ENCODE measurements around the gene PBX3.
"Not testable (repeated sequence)": the region's sequence is repeated elsewhere in the genome, so short reads cannot be mapped to it uniquely, and the experiment has no call there.

PBX3 gene

GRCh38 chr9:125823874-125824406, 76.8 kb downstream of the PBX3 start:
- not testable (repeated sequence) for FAIRE-seq

- no peak for FAIRE-seq
Observed at GRCh38 chr9:125825762-125826161, 78.6 kb downstream of the PBX3 start.

GRCh38 chr9:125826850-125827249, 79.7 kb downstream of the PBX3 start:
- FAIRE-seq = no peak

- FAIRE-seq = no peak
Observed at GRCh38 chr9:125829743-125830142, 82.6 kb downstream of the PBX3 start.

- no peak for FAIRE-seq
Observed at GRCh38 chr9:125831054-125831453, 83.9 kb downstream of the PBX3 start.

GRCh38 chr9:125831616-125832015, 84.4 kb downstream of the PBX3 start:
- no peak for FAIRE-seq

GRCh38 chr9:125835655-125836054, 88.5 kb downstream of the PBX3 start:
- no peak for FAIRE-seq

- FAIRE-seq = no peak
Observed at GRCh38 chr9:125839317-125839716, 92.1 kb downstream of the PBX3 start.

- FAIRE-seq = peak; percentile 15
Observed at GRCh38 chr9:125841444-125841843, 94.3 kb downstream of the PBX3 start.

- FAIRE-seq = peak; percentile 3
Observed at GRCh38 chr9:125842242-125842641, 95.1 kb downstream of the PBX3 start.

GRCh38 chr9:125843646-125844045, 96.5 kb downstream of the PBX3 start:
- no peak for FAIRE-seq

- FAIRE-seq = no peak
Observed at GRCh38 chr9:125844611-125845010, 97.4 kb downstream of the PBX3 start.

- FAIRE-seq = no peak
Observed at GRCh38 chr9:125845271-125845808, 98.2 kb downstream of the PBX3 start.

GRCh38 chr9:125847735-125848134, 100.6 kb downstream of the PBX3 start:
- no peak for FAIRE-seq

GRCh38 chr9:125850106-125850632, 103.0 kb downstream of the PBX3 start:
- FAIRE-seq = peak; percentile 60

GRCh38 chr9:125850763-125851162, 103.6 kb downstream of the PBX3 start:
- FAIRE-seq = no peak

GRCh38 chr9:125851979-125852378, 104.8 kb downstream of the PBX3 start:
- FAIRE-seq = no peak

- peak; percentile 54 for FAIRE-seq
Observed at GRCh38 chr9:125852386-125852785, 105.2 kb downstream of the PBX3 start.

GRCh38 chr9:125854553-125855275, 107.5 kb downstream of the PBX3 start:
- peak; percentile 56 for FAIRE-seq

GRCh38 chr9:125856331-125856730, 109.2 kb downstream of the PBX3 start:
- no peak for FAIRE-seq

GRCh38 chr9:125861405-125862058, 114.4 kb downstream of the PBX3 start:
- no peak for FAIRE-seq

- no peak for FAIRE-seq
Observed at GRCh38 chr9:125863923-125864322, 116.8 kb downstream of the PBX3 start.

- peak; percentile 36 for FAIRE-seq
Observed at GRCh38 chr9:125867751-125868415, 120.7 kb downstream of the PBX3 start.
